NCI-H2227 (cell line): ENCODE measurements around the gene NOG.

Experiments used
- DNase-seq: peaks from one replicate; lab custom pipeline; 2025; ENCODE audit not compliant: unreplicated experiment; lab: John Stamatoyannopoulos, UW

NOG gene

DNA sequence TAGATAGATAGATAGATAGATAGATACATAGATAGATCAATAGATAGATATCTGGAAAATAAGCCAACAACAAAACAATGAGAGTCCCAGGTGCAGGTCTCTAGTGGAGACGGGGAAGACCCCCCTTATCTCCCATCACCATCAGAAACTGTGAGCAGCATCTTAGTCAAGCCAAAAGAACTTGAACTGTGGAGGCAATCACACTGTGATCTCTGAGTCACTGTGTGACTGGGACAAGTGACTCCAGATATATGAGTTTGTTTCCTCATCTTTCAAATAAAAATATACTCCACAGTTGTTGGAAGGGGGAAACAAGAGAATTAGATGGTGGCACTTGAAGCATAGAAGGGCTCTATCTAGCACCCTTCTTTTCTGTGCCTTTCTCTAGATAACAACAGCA is 42.1 kb downstream of the NOG start:
- DNase-seq: no peak

DNA sequence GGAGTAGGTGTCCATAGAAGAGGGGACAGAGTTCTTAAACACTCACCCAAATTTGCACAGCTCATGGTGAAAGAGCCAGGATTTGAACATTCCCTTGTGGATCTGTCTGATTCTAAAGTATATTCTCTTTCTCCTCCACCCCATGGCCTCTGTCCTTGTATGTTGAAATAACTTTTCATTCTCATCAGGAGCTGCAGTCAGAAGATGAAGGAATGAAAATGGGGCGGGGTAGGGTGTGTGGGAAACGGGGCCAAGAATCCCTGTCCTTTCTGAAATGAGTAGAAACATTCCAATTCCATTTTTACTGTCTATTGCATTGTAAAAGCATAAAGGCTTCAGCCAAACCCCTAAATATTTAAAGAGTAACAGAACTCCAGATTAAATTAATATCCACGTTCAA is 42.8 kb downstream of the NOG start:
- no peak for DNase-seq

DNA sequence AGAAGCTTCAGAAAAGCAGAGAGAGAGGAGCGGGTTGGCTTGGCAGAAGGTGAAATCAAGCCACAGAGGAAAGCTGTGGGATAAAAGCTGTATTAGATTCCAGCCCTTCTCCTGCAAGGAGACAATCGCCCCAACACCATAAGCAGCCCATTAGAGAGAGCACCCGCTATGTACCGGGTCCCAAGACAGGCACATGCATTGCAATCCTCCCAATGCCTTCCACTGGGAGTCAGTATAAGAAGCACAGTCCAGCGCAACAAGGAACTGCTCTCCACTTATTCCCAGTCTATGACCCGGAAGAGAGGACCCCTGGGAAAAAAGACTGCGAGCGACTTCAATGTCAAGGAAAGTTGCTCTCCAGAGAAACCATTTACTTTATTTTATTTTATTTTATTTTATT is 43.8 kb downstream of the NOG start:
- DNase-seq: no peak

DNA sequence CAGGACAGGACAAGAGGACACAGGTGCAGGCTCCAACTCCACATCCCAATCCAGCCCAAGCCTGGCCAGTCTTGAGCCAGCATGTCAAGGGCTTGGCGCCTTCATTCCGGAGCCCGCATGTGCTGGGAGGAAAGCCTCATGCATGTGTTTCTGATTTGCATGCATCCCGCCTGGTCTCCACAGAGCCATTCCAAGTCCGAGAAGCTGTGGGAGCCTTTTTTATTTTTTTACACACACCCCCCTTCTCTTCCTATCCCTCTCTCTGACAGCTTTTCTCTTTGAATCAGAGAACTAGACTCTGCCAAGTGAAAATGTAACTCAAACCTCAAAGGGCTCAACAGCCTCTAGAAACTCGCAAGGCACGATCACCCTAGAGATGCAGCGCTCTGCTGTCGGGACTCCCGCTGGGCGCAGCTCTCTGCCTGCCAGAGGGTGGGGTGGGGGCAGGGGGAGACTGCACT is 45.1 kb downstream of the NOG start:
- DNase-seq: no peak

DNA sequence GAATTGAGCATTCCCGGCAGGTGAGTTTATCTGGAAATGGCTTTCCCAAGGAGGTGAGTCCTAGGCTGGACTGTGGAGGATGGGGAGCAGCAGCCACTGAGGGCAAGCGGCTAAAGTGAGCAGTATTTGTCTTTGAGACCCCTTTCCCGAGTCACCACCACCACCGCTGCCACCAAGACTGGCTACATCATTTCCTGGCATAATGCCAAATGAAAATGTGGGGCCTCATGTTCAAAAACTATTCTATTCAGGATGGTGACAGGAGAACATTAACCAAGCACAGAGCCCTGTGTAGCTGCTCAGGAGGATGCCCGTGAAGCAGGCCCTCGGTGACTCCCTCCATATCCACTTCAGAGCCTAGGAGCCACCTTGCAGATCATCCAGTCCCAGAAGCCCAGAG is 46.0 kb downstream of the NOG start:
- DNase-seq: no peak

DNA sequence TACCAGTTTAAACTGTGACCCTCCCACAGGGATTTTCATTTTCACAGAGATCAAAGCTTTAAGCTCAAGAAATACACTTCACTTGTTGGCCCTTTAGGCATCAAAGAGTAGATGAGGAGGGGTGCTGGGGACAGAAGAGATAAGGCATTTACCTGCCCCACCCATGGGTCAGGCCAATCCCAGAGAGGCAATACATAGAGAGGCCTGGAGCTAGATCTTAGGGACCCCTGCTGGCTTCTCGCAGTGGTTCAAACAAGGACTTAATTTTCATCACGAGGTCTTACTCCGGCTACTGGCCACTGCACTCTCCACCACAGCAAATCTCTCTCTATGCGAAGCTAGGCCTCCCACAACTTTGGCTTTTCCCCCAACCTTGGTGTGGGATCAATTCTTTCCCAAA is 46.6 kb downstream of the NOG start:
- no peak for DNase-seq

DNA sequence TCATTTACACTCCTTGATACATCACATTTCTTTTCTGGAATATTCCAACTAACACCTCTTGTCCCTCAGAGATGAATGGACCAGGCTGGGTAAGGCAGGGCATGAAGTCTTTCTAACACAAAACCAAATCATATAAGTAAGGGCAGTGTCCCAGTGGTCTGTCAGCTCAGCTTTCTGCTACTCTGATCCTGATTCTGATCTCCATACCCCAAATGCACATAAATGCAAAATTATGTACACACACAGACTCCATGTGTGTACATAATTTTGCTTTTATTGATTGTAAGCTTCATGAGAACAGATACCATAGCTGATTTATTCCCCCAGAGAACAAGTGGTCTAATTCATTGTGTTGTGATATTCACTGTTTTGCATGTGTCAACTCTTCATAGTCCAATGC is 47.9 kb downstream of the NOG start:
- DNase-seq: no peak

DNA sequence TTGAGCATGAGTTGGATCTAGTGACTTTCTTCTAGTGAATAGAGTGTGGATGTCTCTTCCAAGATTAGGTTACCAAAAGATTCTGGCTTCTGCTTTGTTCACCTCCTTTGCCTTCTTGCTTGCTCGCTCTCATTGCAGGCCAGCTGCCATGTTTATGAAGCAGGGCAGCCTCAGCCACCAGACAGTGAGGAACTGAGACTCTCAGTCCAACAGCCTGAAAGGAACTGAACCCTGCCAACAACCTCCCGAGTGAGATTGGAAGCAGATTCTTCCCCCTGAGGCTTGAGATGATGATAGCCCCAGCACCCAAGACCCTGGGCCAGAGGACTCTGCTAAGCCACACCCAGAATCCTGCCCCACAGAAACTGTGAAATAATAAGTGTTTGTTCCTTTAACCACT is 48.4 kb downstream of the NOG start:
- DNase-seq: no peak

DNA sequence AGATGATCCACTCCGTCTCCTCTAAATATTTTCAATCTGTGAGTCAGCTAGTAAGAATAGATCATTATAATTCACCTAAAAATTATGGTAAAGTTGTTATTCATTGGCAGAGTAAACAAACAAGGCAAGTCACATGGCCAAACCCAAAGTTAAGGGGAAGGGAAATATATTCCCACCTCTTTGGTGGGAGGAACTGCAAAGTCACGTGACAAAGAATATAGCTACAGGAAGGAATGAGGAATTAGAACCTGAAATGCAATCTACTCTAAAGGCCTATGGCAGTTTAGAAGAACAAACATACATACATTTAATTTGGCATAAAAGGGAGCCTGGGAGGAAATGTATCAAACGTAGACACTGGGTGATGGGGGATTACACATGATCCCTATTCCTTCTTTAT is 48.9 kb downstream of the NOG start:
- no peak for DNase-seq
